DOHH2 (cell line): ENCODE measurements around the gene IL22RA2.

Experiments used
- H3F3A ChIP-seq: fragments of 200-600 bp; sonication (generic), shearing (Covaris generic); 2 replicates; pipeline ENCODE4 v1.6.0; 2016; ENCODE audit warnings: antibody characterized with exemption, mild to moderate bottlenecking; ENCODE audit not compliant: control insufficient read depth, insufficient read depth
- H3K27ac ChIP-seq: fragments of 200-600 bp; sonication (generic); 2 replicates; pipeline ENCODE4 v1.5.1; 2014; ENCODE audit warnings: low read depth, mild to moderate bottlenecking, low read length, moderate library complexity
- H3K27me3 ChIP-seq: fragments of 200-600 bp; sonication (generic); 2 replicates; pipeline ENCODE4 v1.6.1; 2014; ENCODE audit warnings: mild to moderate bottlenecking, low read length, mixed read lengths; ENCODE audit not compliant: control insufficient read depth
- H3K36me3 ChIP-seq: fragments of 200-600 bp; sonication (generic); 2 replicates; pipeline ENCODE4 v1.6.1; 2014; ENCODE audit warnings: mild to moderate bottlenecking, low read length, moderate library complexity, mixed read lengths; ENCODE audit not compliant: control insufficient read depth
- H3K4me1 ChIP-seq: fragments of 200-600 bp; sonication (generic); 2 replicates; pipeline ENCODE4 v1.6.1; 2014; ENCODE audit warnings: mild to moderate bottlenecking, low read length, mixed read lengths; ENCODE audit not compliant: control insufficient read depth
- H3K4me2 ChIP-seq: fragments of 200-600 bp; sonication (generic); 2 replicates; pipeline ENCODE4 v1.6.0; 2014; ENCODE audit warnings: mild to moderate bottlenecking, low read length, moderate library complexity
- H3K4me3 ChIP-seq: fragments of 200-600 bp; sonication (generic); 2 replicates; pipeline ENCODE4 v1.5.1; 2014; ENCODE audit warnings: mild to moderate bottlenecking, low read length, mixed read lengths
- H3K79me2 ChIP-seq: fragments of 200-600 bp; sonication (generic); 2 replicates; pipeline ENCODE4 v1.6.1; 2014; ENCODE audit warnings: mild to moderate bottlenecking, low read length, mixed read lengths; ENCODE audit not compliant: control insufficient read depth
- H3K9me2 ChIP-seq: fragments of 200-600 bp; sonication (generic); replicated peaks from 2 replicates; pipeline ENCODE4 v1.6.1; 2014; ENCODE audit warnings: mild to moderate bottlenecking, low read length, mixed read lengths; ENCODE audit not compliant: control insufficient read depth
- H3K9me3 ChIP-seq: fragments of 200-600 bp; sonication (generic); 2 replicates; pipeline ENCODE4 v1.6.1; 2014; ENCODE audit warnings: antibody characterized with exemption, low read length, mixed read lengths; ENCODE audit not compliant: control insufficient read depth, insufficient read depth
- H4K20me1 ChIP-seq: fragments of 200-600 bp; sonication (generic); 2 replicates; pipeline ENCODE4 v1.6.0; 2014; ENCODE audit warnings: low read depth, mild to moderate bottlenecking, antibody characterized with exemption, low read length, moderate library complexity; ENCODE audit not compliant: control insufficient read depth, insufficient read depth
- CTCF ChIP-seq: fragments of 200-600 bp; sonication (generic); IDR thresholded peaks from one replicate; pipeline ENCODE4 v1.5.1; 2014; ENCODE audit warnings: antibody characterized with exemption, mild to moderate bottlenecking, low read depth, low read length; ENCODE audit not compliant: poor library complexity, severe bottlenecking
- EZH2phosphoT487 ChIP-seq: fragments of 200-600 bp; sonication (generic); IDR thresholded peaks from 2 replicates; pipeline ENCODE4 v1.6.1; 2017; ENCODE audit warnings: borderline replicate concordance, mild to moderate bottlenecking, antibody characterized with exemption, low read length, moderate library complexity, mixed read lengths

IL22RA2 gene

DNA sequence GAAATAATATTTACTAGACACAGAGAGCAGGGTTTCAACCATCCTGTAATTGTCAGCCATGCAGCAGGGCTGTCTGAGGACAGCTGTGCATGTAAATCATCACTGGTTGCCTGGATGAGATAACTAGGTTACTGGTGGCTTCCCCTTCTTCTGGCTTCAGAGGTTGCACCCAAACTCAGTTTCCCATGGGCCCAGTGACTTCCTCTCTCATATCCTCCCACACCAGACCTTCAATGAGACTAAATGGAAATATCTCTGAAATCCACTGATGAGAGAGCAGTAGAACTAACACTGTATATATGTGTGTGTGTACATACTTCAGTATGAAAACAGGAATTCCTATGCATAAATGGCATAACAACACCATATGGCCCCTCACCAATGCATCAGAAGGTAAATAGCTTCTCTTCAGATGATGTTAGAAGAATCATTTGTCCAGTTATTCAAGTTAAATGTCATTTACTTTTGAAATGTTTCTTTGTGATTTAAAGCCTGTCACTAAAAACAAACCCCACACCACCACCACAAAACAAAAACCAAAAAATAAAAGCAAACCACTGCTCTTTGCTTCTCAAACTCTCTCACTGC is 77.7 kb downstream of the IL22RA2 start:
- no peaks in the 10 kb centered on the region for H4K20me1 ChIP-seq
- no peaks in the 10 kb centered on the region for H3F3A ChIP-seq
- TF ChIP-seq CTCF: no peak
- TF ChIP-seq EZH2phosphoT487: no peak
- H3K9me3 ChIP-seq: no peaks in the 10 kb centered on the region
- no peak overlapping the region for H3K27ac ChIP-seq
- H3K4me3 ChIP-seq: no peak overlapping the region
- no peak overlapping the region for H3K4me2 ChIP-seq
- peaks cover 12% of the 10 kb centered on the region for H3K4me1 ChIP-seq
- no peaks in the 10 kb centered on the region for H3K79me2 ChIP-seq
- no peaks in the 10 kb centered on the region for H3K36me3 ChIP-seq
- no peaks in the 10 kb centered on the region for H3K9me2 ChIP-seq
- no peaks in the 10 kb centered on the region for H3K27me3 ChIP-seq

DNA sequence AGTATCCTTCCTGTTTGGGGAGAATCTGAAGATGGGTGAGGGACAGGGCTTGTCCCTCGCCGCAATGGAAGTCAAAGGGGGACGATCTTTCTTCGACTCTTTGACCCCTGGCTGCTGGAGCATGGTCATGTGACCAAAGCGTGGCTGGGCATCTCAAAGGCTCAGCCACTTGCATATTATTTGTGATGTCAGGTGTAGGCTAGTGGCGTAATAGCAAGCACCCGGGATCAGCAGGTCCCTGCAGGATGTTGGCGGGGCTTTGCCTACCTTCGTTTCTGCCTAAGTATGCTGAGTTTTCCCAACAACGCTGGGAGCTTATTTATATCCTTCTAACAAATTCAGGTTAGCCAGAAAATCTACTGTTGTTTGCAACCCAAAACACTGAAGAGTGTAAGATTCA is 78.4 kb downstream of the IL22RA2 start:
- H4K20me1 ChIP-seq: no peaks in the 10 kb centered on the region
- no peak for TF ChIP-seq EZH2phosphoT487
- TF ChIP-seq CTCF: no peak
- no peak overlapping the region for H3K4me2 ChIP-seq
- H3K9me2 ChIP-seq: no peaks in the 10 kb centered on the region
- H3K4me3 ChIP-seq: no peak overlapping the region
- H3K9me3 ChIP-seq: no peaks in the 10 kb centered on the region
- H3K27ac ChIP-seq: no peak overlapping the region
- peaks cover 12% of the 10 kb centered on the region for H3K4me1 ChIP-seq
- no peaks in the 10 kb centered on the region for H3F3A ChIP-seq
- no peaks in the 10 kb centered on the region for H3K79me2 ChIP-seq
- H3K27me3 ChIP-seq: no peaks in the 10 kb centered on the region
- H3K36me3 ChIP-seq: no peaks in the 10 kb centered on the region

DNA sequence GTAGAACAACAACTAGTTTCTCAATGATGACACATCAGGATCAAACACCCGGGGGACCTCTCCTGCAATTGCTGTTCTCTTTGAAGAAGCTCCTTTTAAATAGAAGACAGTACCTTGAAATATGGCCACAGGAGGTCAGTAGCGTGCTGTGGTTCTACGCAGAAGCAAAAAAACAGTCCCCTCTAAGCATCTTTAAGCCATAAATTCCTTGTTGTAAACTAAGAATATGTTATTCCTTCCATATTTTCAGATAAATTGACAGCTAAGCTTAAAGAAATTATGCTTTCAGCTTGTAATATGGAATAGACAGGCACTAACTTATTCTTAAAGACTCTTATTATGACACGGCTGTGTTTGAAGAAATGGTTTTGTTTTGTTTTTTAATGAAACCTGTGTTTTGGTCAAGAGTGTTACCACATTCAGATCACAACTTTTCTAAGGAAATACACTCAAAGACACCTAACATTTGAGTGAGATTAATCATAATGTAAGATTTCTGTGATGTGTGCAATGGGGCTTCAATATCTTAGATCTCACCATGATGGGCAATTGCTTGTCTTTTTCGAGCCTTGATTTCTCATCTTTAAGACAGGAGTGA is 78.9 kb downstream of the IL22RA2 start:
- Histone ChIP-seq H3K27ac (no peak overlapping the region), H3F3A (no peaks in the 10 kb centered on the region), H3K4me2 (no peak overlapping the region), H4K20me1 (no peaks in the 10 kb centered on the region), H3K4me3 (no peak overlapping the region), H3K4me1 (peaks cover 12% of the 10 kb centered on the region), H3K9me3 (no peaks in the 10 kb centered on the region), H3K27me3 (no peaks in the 10 kb centered on the region), H3K79me2 (no peaks in the 10 kb centered on the region), H3K9me2 (no peaks in the 10 kb centered on the region), H3K36me3 (no peaks in the 10 kb centered on the region)
- TF ChIP-seq CTCF: peak; percentile 80
- TF ChIP-seq EZH2phosphoT487: no peak
